ENCODE measurements around the gene APH1B.

APH1B gene

GRCh38 chr15:63252292-63252691 lies 25.1 kb upstream of the APH1B start:
- no peak for DNase-seq (ENCODE audit: low read depth in 2 of 2)

GRCh38 chr15:63254991-63255390 lies 22.4 kb upstream of the APH1B start:
- no peak for DNase-seq (ENCODE audit: low read depth in 2 of 2)

- DNase-seq (ENCODE audit: low read depth in 2 of 2) = no peak
These were observed 21.9 kb upstream of the APH1B start for GRCh38 chr15:63255489-63255990.

- no peak for DNase-seq (ENCODE audit: low read depth in 2 of 2)
These were observed 20.8 kb upstream of the APH1B start for GRCh38 chr15:63256433-63257274.

- no peak for DNase-seq (ENCODE audit: low read depth in 2 of 2)
These were observed 18.7 kb upstream of the APH1B start for GRCh38 chr15:63258658-63259057.

GRCh38 chr15:63260791-63261190 lies 16.6 kb upstream of the APH1B start:
- no peak for DNase-seq (ENCODE audit: low read depth in 2 of 2)

- DNase-seq (ENCODE audit: low read depth in 2 of 2) = no peak
These were observed 16.1 kb upstream of the APH1B start for GRCh38 chr15:63261311-63261710.

- DNase-seq (ENCODE audit: low read depth in 2 of 2) = no peak
These were observed 13.9 kb upstream of the APH1B start for GRCh38 chr15:63263519-63263918.

GRCh38 chr15:63264688-63265293 lies 12.6 kb upstream of the APH1B start:
- DNase-seq (ENCODE audit: low read depth in 2 of 2) = no peak

GRCh38 chr15:63274427-63274826 lies 3.0 kb upstream of the APH1B start:
- DNase-seq (ENCODE audit: low read depth in 2 of 2) = no peak

GRCh38 chr15:63276342-63277037 lies 915 bp upstream of the APH1B start:
- DNase-seq (ENCODE audit: low read depth in 2 of 2) = no peak

- no peak for DNase-seq (ENCODE audit: low read depth in 2 of 2)
These were observed 570 bp downstream of the APH1B start for GRCh38 chr15:63277893-63278456.

GRCh38 chr15:63283126-63283525 lies 5.7 kb downstream of the APH1B start:
- no peak for DNase-seq (ENCODE audit: low read depth in 2 of 2)

GRCh38 chr15:63284335-63284734 lies 6.9 kb downstream of the APH1B start:
- no peak for DNase-seq (ENCODE audit: low read depth in 2 of 2)

- DNase-seq (ENCODE audit: low read depth in 2 of 2) = no peak
These were observed 9.7 kb downstream of the APH1B start for GRCh38 chr15:63287109-63287508.

- DNase-seq (ENCODE audit: low read depth in 2 of 2) = no peak
These were observed 10.9 kb downstream of the APH1B start for GRCh38 chr15:63288342-63288741.

GRCh38 chr15:63288778-63289378 lies 11.5 kb downstream of the APH1B start:
- no peak for DNase-seq (ENCODE audit: low read depth in 2 of 2)

- DNase-seq (ENCODE audit: low read depth in 2 of 2) = no peak
These were observed 14.1 kb downstream of the APH1B start for GRCh38 chr15:63291507-63291906.

GRCh38 chr15:63292241-63292640 lies 14.8 kb downstream of the APH1B start:
- DNase-seq (ENCODE audit: low read depth in 2 of 2) = no peak

- DNase-seq (ENCODE audit: low read depth in 2 of 2) = no peak
These were observed 15.4 kb downstream of the APH1B start for GRCh38 chr15:63292771-63293170.

- DNase-seq (ENCODE audit: low read depth in 2 of 2) = no peak
These were observed 17.0 kb downstream of the APH1B start for GRCh38 chr15:63294359-63294758.

GRCh38 chr15:63295341-63295740 lies 17.9 kb downstream of the APH1B start:
- no peak for DNase-seq (ENCODE audit: low read depth in 2 of 2)
